GM21723 (cell line): ENCODE data around the gene PTPRG.

Source experiments
- ATAC-seq: cut with Tn5 transposase; IDR thresholded peaks from one replicate; pipeline ENCODE4 v1.9.1; 2021; ENCODE audit warnings: mild to moderate bottlenecking, moderate library complexity; ENCODE audit not compliant: unreplicated experiment

The PTPRG gene

DNA sequence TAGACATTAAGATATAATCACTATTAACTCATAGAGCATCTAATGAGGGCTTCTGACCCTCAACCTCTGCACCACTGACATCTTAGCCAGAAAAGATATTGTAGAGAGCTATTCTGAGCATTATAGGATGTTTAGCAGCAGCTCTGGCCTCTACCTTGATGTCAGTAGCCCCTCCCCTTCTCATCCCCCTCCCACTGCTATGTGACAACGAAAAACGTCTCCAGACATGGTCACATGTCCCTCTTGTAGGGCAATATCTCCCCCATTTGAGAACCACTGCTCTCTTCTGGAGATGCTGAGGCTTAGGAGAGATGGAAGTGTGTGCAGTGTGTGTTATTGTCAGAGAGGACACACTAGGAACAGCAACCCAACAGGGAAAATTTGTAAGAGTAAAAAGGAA, 569.7 kb downstream of the PTPRG start:
- no peak for ATAC-seq

DNA sequence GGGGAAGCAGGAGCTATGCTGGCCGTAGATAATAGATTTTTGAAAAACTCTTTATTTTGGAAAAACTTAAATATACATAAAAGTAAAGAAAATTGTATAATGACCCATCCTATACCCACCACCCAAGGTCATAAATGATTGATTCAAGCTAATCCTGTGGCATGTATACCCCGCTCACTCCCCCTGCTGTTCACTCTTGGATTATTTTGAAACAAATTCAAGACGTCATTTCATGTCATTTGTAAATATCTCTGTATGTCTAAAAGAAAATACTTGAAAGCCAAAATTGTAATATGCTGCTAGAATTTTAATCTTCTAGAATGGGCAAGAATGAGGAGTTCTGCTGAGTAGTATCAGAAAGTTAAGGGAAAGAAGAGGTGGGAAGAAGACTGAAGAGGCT, 570.2 kb downstream of the PTPRG start:
- ATAC-seq = no peak

DNA sequence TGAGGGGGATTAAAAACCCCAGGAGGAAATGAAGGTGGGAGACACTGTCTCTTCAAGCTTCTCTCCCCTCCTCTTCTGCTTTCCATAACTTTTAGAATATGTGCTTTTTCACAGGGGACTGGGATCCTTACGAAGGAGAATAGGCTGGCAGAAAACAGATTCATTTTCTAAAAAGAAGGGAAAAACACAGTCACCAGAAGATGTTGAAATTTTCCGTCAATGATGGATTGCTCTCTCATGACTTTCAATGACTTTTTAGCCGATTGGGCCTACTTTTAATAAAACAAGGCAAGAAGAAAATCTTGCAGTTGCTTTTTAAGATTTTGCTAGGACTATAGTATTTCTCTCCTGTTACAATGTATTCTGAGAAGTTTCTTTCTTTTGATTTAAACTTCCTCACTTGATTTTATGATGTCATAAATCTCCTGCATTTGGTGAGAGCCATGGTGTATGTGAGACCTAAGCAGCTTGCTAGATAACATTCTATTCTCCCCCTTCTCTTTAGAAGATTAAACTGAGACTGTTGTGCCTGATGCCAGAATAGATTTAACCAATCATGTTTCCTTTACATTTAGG, 570.7 kb downstream of the PTPRG start:
- ATAC-seq = no peak

DNA sequence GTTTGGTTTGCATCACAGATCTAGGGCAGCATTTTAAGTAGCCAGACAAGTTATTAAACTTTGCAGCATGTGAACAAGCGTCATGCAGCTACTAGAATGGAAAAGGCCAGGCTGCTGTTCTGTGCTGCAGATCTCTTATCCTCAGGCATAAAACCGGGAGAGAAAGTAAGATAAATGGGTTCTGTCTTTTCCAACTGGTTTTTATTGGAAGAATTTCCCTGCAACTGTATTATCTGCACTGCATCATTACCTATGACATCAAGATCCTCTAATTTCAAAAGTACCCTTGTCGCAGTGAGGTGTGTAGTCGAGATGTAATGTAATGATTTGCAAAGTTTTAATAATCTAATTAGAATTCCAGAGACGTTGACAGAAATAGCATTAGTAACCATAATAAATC, 571.6 kb downstream of the PTPRG start:
- no peak for ATAC-seq

DNA sequence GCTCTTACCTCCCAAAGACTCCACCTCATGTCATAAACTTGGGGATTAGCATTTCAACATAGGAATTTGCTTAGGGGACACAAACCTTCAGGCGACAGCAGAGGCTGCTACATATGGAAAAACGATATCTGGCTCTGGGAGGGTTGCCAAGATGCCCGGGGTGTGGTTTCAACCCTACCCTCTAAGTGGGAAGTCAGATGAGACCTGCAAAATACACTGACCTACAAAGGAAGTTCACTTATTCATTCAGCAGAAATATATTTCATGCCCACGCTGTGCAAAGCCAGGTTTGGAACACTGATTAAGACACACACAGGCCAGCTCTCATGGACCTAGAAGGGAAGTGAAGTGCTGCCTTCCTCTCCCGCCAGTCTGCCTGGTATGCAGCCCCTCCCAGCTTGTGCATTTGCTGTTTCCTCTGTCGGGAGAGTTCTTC, 572.7 kb downstream of the PTPRG start:
- ATAC-seq = no peak

DNA sequence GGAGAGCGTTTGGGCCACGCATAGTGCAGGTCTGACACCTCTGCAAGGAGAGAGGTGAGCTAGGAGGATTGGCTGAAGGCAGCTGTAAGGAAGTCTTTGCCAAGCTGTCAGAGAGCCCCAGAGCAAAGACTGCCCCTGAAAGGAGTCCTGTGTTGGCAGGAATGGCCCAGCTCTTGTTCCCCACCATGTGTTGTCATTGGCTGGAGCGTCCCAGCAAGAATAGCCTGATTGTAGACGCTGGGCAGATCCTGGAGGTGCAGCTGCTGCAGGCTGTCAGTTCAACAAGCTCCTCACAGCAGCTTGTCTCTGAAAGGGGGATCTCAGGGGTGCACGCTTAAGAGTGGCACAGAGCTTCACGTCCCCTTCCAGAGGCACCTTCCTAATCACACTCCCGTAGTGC, 574.4 kb downstream of the PTPRG start:
- no peak for ATAC-seq

DNA sequence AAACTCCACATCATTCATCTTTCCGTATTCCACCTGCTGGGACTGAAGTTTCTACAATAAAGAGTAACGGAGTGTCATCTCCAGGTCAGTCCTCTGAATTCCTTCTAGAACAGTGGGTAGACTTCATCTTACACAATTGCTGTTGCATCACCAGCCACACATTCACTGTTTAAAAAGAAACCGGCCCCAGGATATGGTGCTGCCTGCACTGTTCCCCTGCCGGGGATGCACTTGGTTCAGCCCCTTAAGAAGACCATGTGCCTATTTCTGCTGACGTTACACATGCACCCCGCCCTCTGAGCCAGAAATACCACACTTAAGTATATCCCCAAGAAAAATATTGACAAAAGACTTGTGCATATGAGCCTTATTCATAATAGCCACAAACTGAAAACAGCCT, 578.6 kb downstream of the PTPRG start:
- ATAC-seq = no peak

DNA sequence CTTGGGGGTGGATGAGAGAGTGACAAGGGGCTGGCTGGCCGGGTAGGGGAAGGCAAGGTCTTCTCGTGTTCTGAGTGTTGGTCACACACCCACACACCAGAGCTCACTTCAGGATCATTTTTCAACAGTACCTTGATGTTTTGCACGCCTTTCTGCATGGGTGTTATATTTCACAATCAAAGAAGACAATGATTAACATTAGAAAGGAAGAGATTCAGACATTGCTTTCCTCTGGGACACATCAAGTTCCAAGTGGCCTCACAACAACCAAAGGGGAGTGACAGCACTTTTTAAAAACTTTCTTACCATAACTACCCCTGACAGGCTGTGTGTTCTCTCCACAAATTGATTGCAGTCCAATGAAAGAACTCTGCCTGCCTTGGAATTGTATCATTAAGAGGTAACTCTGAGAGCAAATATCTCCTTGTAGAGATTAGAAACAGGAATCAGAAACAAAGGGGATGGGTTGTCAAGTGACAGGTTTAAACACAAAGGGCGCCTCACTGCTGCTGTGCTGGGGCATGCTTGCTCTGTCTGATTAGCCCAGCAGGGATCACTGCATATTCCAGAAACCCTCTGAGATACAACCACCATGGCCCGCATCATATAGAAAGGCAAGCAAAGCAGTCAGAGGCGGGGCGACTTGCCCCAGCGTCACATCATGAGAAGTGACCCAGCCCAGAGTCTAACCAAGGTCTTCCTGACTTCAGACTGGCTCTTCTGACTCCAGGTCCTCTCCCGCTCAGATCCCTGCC, 581.1 kb downstream of the PTPRG start:
- ATAC-seq = no peak

DNA sequence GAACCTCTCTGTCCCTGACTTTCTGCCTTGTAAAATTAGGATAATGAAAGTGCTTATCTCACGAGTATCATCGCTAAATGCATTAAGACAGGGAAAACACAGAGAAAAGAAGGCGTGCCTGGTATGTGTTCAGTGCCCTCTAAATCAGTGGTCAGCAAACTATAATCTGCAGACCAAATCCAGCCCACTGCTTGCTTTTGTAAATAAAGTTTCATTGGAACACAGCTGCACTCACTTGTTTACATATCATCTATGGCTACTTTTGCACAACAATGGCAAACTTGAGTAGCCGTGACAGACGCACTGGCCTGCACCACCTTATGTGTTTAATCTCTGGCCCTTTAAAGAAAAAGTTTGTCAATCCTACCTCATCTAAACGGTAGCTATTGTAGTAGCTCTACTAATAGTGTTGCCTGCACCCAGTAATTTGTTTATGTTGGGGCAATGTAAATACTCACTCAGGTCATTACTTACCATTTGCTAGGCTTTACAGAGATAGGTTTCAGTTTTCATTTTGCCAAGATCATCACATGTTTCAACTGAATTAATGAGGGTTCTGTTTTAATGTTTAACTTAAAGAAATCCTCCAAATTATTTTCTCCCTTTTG, 582.6 kb downstream of the PTPRG start:
- ATAC-seq = no peak

DNA sequence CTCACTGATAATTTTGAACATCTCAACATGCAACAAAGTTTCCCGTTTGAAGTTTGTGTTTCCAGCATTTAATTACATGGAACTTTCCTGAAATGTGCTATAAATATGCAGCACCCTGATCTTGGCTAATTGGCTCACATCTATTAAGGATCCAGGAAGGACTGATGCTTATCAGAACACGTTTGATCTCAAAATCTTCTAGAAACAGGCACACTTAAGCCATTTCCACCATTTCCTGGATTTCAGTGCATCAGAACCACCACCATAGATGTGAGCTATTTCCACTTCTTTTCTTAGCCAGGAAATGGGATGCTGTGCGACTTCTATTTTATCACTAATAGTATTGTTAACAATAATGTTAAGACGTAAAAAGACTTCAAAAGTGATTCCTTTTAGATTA, 583.1 kb downstream of the PTPRG start:
- ATAC-seq = no peak

DNA sequence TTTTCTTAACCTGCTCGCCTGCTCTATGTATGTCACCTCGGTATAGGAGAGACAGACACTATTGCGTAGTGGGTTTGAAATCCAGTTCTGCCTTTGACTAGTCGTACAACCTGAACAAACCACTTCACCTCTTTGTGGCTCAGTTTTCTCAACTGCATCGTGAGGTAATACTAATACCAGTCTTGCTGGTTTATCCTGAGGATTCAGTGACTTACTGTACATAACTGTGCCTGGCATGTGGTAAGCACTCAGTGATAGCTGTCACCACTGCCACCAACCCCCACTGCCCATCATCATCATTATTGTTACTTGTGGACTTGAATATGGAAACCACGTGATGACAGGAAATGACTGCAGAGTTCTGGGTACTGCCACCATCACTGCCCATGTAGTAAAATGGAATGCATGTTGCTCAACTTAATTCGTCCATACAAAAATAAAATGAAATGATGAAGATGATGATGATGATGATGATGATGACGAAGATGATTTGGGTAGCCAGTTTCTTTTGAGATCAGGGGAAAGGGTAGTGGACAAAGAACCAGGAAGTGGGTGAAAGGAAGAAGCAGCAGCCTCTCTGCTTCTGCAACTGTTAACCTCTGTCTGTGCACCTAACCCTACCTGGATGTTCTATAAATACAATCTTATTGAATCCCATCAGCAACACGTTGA, 583.9 kb downstream of the PTPRG start:
- no peak for ATAC-seq

DNA sequence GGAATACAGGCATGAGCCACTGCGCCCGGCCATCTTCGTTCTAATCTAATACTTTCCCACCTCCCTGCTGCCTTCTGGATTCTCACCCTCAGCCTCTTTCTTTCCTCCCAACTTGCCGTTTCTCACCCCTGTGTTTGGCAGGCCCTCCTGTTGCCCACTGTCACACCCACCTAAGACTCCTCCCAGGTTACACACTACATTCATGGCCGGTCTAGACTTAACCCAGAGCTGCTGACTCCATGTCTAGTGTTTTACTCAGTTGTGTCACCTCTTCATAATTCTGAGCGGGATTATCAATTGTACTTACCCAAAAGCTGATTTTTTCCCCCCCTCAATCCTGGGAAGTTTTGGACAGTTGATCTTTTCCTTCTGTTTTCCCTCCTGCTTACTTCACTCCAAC, 588.2 kb downstream of the PTPRG start:
- no peak for ATAC-seq

DNA sequence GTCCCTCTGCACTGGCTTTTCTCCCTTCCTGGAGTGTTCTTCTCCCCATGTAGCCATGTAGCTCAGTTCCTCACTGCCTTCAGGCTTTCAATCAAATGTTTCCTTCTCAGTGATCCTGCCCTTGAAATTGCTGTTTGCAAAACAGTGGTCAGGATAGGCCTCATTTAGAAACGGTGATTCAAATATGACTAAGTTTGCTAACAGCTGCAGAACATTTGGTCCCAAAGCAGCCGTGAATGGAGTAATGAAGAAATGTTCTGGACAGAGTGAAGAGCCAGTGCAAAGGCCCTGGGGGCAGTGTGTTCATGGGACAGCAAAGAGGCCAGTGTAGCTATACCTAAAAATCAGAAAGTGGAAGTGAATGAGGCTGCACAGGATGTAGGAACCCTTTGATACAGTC, 588.6 kb downstream of the PTPRG start:
- no peak for ATAC-seq

DNA sequence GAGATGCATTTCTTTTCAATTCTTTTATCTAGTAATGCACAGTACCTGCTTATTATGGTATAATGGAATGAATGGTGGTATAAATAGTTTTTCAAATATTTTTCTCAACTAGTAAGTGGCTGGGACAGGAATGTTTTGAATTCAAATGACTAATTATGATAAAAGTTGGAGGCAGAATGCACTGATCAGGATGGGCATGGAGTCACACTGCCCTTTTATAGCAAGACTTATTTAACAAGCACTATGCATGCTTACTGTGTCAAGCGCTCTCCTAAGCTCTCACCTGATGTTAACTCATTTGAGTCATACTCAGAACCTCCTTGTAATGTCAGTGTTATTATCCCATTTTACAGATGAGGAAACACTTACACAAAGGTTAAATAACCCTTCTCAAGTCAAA, 590.2 kb downstream of the PTPRG start:
- ATAC-seq = no peak

DNA sequence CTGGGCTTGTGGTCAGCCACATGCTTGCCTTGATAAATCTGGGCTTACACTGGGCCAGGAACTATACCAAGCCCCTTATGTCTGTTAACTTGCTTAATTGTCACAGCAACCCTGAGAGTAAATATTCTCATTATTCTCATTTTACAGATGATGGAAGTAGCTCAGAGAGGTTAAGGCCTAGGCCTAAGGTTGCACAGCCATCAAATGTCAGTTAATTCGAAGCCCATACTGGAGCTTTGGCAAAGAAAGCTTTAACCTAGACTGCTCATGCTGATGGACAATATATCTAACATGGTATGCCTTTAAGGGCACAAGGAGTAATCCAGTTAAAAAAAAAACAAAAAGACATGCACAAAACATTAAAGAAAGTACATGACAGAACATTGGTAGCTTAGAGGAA, 591.9 kb downstream of the PTPRG start:
- no peak for ATAC-seq

DNA sequence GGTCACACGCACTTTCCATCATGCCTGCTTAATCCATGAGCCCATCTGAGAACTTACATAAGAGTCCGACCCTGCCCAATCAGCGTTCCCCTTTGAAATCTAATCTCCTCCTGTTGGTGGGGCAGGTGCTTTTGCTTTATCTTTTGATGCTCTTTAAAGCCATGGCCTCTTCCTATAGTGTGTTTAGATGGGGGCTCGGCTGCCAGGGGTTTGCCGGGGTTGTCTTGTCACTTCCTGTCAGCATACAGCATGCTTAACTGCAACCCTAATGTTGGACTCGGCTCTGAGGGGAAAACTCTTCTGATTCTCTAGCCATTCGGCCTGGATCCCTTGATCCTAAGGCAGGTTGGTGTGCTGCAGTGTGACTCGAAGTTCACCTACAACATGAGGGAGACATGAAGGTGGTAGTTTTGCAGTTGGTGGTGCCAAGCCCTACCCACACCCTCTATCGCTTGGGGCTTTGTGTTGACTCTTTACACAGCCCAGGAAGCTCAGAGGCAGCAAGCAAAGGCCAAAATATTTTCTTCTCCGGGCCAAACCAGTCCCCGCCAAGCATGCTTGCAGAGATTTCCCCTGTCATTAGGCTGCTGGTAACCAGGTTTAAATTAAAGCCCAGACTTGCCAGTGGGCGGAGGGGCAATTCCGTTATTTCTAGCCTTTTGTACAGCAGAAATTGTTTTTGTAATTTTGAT, 593.2 kb downstream of the PTPRG start:
- no peak for ATAC-seq

DNA sequence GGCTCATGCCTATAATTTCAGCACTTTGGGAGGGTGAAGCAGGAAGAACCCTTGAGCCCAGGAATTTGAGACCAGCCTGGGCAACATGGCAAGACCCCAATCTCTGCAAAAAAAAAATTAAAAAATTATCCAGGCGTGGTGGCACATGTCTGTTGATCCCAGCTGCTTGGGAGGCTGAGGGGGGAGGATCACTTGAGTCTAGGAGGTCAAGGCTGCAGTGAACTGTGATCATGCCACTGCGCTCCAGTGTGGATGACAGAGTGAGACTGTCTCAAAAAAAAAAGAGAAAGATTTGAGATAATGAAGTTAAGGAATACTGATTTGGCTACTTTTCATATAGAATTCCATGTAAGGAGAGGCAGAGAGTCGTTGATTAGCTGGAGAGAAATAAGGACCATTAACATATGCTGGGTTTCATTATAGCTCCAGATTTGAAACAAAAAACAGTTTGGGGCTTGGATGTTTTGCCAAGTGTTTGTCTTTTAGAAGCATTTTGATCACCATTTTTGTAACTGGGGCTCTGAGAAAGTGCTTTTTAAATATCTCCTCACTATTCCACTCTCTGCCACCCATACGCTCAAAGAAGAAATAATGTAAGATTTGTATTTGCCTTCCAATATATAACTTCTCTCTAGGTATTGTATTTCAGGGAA, 597.8 kb downstream of the PTPRG start:
- ATAC-seq = no peak

DNA sequence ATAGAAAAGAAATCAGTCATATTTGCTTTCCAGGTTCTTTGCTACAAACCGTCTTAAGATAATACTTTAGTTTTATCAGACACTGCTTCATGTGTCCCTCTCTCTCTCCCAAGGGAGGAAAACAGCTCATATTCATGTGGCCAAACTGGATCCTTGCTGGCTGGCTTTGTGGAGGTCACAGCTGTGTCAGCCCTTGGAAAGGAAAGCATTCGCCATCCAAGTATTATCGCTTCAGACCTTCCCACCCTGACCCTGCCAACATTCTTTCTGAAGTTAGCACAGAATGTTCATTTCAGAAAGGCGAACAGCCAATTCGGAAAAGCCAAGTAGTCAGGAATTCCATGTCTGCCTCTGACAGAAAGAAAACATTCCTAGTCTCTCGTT, 598.3 kb downstream of the PTPRG start:
- no peak for ATAC-seq

DNA sequence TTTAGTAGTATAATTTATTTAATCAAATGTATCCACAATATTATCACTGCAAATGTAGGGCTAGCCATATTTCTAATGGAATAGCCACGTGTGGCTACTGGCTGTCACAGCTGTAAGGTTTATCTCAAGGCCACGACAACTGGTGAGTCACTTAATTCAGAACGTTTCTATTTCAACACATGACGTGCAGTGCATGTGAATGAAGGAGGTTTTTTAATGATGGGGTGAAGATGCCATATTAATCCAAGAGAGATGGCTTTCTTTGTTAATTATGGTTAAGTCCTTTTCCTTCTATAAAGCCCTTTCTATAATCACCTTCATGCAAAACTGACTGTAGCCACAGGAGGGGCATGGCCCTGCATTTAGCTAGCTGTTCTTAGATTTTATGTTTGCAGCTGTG, 600.0 kb downstream of the PTPRG start:
- ATAC-seq = no peak

DNA sequence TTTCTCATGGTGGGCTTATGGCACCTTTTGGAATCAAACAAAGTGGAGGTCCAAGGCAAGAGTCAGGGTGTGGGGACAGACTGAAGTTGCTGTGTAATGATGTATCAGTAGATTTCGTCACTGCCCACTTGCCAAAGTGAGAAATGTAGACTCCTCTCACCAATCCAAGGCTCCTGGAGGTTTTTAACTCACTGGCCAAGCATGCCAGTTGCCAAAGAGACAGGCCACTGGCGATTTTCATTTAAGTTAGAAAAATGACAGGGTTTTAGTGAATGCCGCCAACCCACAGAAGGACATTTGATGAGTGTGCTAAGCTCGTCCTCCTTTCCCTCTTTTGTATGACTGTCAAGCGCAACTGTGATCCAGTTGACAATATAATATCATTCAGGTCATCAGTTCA, 602.8 kb downstream of the PTPRG start:
- no peak for ATAC-seq

DNA sequence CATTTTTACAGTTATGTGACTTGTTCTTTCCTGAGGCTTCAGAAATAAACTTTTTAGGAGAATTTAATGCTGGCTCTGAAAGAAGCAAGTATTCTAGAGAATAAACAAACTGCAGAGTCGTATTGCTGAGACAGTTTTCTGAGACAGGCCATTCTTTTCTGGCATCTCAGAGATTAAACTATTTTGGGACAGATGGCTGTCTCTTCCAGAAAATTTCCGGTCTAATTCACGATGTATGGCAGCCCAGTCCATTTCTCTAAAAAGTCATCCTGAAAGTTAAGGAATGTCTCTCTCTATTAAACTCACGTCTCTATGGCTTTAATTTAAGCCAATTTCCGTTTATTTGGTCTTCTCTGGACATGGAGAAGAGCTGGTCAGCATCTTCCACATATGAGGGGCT, 603.4 kb downstream of the PTPRG start:
- ATAC-seq = no peak
